Measurements from ENCODE around the gene TP53INP2.
"Not testable (repeated sequence)": the region's sequence is repeated elsewhere in the genome, so short reads cannot be mapped to it uniquely, and the experiment has no call there.

The TP53INP2 gene

GRCh38 chr20:34722560-34722959 is 18.4 kb downstream of the TP53INP2 start:
- H3K9me3 Mint-ChIP-seq, H3K27me3 Mint-ChIP-seq, H3K4me1 Mint-ChIP-seq, DNase-seq, H3K4me3 Mint-ChIP-seq, H3K27ac Mint-ChIP-seq: not testable (repeated sequence)
- CTCF ChIA-PET: interaction anchor here (0.6 kb wide), 1 partner anchor 185 kb away, joined by 3 read pairs; no protein-coding TSS in a partner anchor
- peaks cover 33% of the 10 kb centered on the region for H3K36me3 Mint-ChIP-seq

GRCh38 chr20:34724172-34724571 is 20.0 kb downstream of the TP53INP2 start:
- no peak overlapping the region for H3K4me3 Mint-ChIP-seq
- H3K27ac Mint-ChIP-seq: no peak overlapping the region
- H3K4me1 Mint-ChIP-seq: peaks cover 4% of the 10 kb centered on the region
- CTCF ChIA-PET: no interaction called here
- H3K9me3 Mint-ChIP-seq: no peaks in the 10 kb centered on the region
- no peak for DNase-seq
- H3K27me3 Mint-ChIP-seq: no peaks in the 10 kb centered on the region
- H3K36me3 Mint-ChIP-seq: peaks cover 24% of the 10 kb centered on the region

GRCh38 chr20:34729416-34729815 is 25.3 kb downstream of the TP53INP2 start:
- H3K36me3 Mint-ChIP-seq: peaks cover 32% of the 10 kb centered on the region
- CTCF ChIA-PET: interaction anchor here (0.8 to 1.5 kb wide), 5 partner anchors 8 to 417 kb away, joined by 3 to 5 read pairs (median 4); no protein-coding TSS in a partner anchor
- no peak overlapping the region for H3K27ac Mint-ChIP-seq
- DNase-seq: no peak
- no peaks in the 10 kb centered on the region for H3K4me1 Mint-ChIP-seq
- no peaks in the 10 kb centered on the region for H3K9me3 Mint-ChIP-seq
- H3K4me3 Mint-ChIP-seq: no peak overlapping the region
- no peaks in the 10 kb centered on the region for H3K27me3 Mint-ChIP-seq

GRCh38 chr20:34732523-34732922 is 28.4 kb downstream of the TP53INP2 start:
- Mint-ChIP-seq H3K36me3 (peaks cover 27% of the 10 kb centered on the region), H3K27me3 (no peaks in the 10 kb centered on the region), H3K4me3 (no peak overlapping the region), H3K27ac (no peak overlapping the region), H3K4me1 (no peaks in the 10 kb centered on the region), H3K9me3 (no peaks in the 10 kb centered on the region)
- DNase-seq: no peak
- CTCF ChIA-PET: interaction anchor here (0.9 kb wide), 1 partner anchor 37 kb away, joined by 3 read pairs; no protein-coding TSS in a partner anchor

- Mint-ChIP-seq H3K27ac (no peak overlapping the region), H3K4me1 (no peaks in the 10 kb centered on the region), H3K36me3 (peaks cover 26% of the 10 kb centered on the region), H3K27me3 (no peaks in the 10 kb centered on the region), H3K4me3 (no peak overlapping the region), H3K9me3 (no peaks in the 10 kb centered on the region)
- CTCF ChIA-PET: no interaction called here
- no peak for DNase-seq
These were observed 32.1 kb downstream of the TP53INP2 start for GRCh38 chr20:34736106-34736735.

- Mint-ChIP-seq H3K27me3 (no peaks in the 10 kb centered on the region), H3K36me3 (peaks cover 35% of the 10 kb centered on the region), H3K9me3 (no peaks in the 10 kb centered on the region), H3K4me1 (no peaks in the 10 kb centered on the region), H3K27ac (no peak overlapping the region), H3K4me3 (no peak overlapping the region)
- CTCF ChIA-PET: no interaction called here
- DNase-seq: no peak
These were observed 38.9 kb downstream of the TP53INP2 start for GRCh38 chr20:34743039-34743438.

- Mint-ChIP-seq H3K27me3 (no peaks in the 10 kb centered on the region), H3K27ac (no peak overlapping the region), H3K36me3 (peaks cover 42% of the 10 kb centered on the region), H3K4me3 (no peak overlapping the region), H3K9me3 (no peaks in the 10 kb centered on the region), H3K4me1 (no peaks in the 10 kb centered on the region)
- CTCF ChIA-PET: interaction anchor here (0.6 kb wide), 1 partner anchor 371 kb away, joined by 3 read pairs; no protein-coding TSS in a partner anchor
- DNase-seq: no peak
These were observed 40.2 kb downstream of the TP53INP2 start for GRCh38 chr20:34744340-34744739.

- Mint-ChIP-seq H3K27me3 (no peaks in the 10 kb centered on the region), H3K4me1 (no peaks in the 10 kb centered on the region), H3K36me3 (peaks cover 47% of the 10 kb centered on the region), H3K9me3 (no peaks in the 10 kb centered on the region), H3K27ac (no peak overlapping the region), H3K4me3 (no peak overlapping the region)
- CTCF ChIA-PET: no interaction called here
- no peak for DNase-seq
These were observed 40.7 kb downstream of the TP53INP2 start for GRCh38 chr20:34744847-34745246.

GRCh38 chr20:34746674-34747073 is 42.5 kb downstream of the TP53INP2 start:
- Mint-ChIP-seq H3K4me3 (no peak overlapping the region), H3K36me3 (peaks cover 47% of the 10 kb centered on the region), H3K27ac (no peak overlapping the region), H3K4me1 (no peaks in the 10 kb centered on the region), H3K27me3 (no peaks in the 10 kb centered on the region), H3K9me3 (no peaks in the 10 kb centered on the region)
- CTCF ChIA-PET: interaction anchor here (1.3 to 1.9 kb wide), 2 partner anchors 23 to 434 kb away, joined by 3 to 6 read pairs; no protein-coding TSS in a partner anchor
- DNase-seq: no peak

GRCh38 chr20:34747479-34747878 is 43.3 kb downstream of the TP53INP2 start:
- Mint-ChIP-seq H3K27me3 (no peaks in the 10 kb centered on the region), H3K27ac (no peak overlapping the region), H3K9me3 (no peaks in the 10 kb centered on the region), H3K36me3 (peaks cover 46% of the 10 kb centered on the region), H3K4me3 (no peak overlapping the region), H3K4me1 (no peaks in the 10 kb centered on the region)
- CTCF ChIA-PET: interaction anchor here (1.3 to 1.9 kb wide), 2 partner anchors 22 to 435 kb away, joined by 3 to 6 read pairs; no protein-coding TSS in a partner anchor
- DNase-seq: no peak

- Mint-ChIP-seq H3K4me1 (no peaks in the 10 kb centered on the region), H3K9me3 (no peaks in the 10 kb centered on the region), H3K27ac (no peak overlapping the region), H3K4me3 (no peak overlapping the region), H3K27me3 (no peaks in the 10 kb centered on the region), H3K36me3 (peaks cover 40% of the 10 kb centered on the region)
- CTCF ChIA-PET: no interaction called here
- DNase-seq: no peak
These were observed 44.6 kb downstream of the TP53INP2 start for GRCh38 chr20:34748709-34749108.

- H3K27me3 Mint-ChIP-seq: no peaks in the 10 kb centered on the region
- H3K27ac Mint-ChIP-seq: no peak overlapping the region
- no peaks in the 10 kb centered on the region for H3K4me1 Mint-ChIP-seq
- H3K9me3 Mint-ChIP-seq: no peaks in the 10 kb centered on the region
- CTCF ChIA-PET: no interaction called here
- DNase-seq: no peak
- peaks cover 48% of the 10 kb centered on the region for H3K36me3 Mint-ChIP-seq
- H3K4me3 Mint-ChIP-seq: no peak overlapping the region
These were observed 46.3 kb downstream of the TP53INP2 start for GRCh38 chr20:34750484-34750883.

- no peak overlapping the region for H3K27ac Mint-ChIP-seq
- peaks cover 46% of the 10 kb centered on the region for H3K36me3 Mint-ChIP-seq
- no peak for DNase-seq
- H3K27me3 Mint-ChIP-seq: no peaks in the 10 kb centered on the region
- H3K4me3 Mint-ChIP-seq: no peak overlapping the region
- H3K4me1 Mint-ChIP-seq: no peaks in the 10 kb centered on the region
- CTCF ChIA-PET: no interaction called here
- no peaks in the 10 kb centered on the region for H3K9me3 Mint-ChIP-seq
These were observed 47.3 kb downstream of the TP53INP2 start for GRCh38 chr20:34751453-34751852.

- H3K4me1 Mint-ChIP-seq: no peaks in the 10 kb centered on the region
- peaks cover 57% of the 10 kb centered on the region for H3K36me3 Mint-ChIP-seq
- no peaks in the 10 kb centered on the region for H3K27me3 Mint-ChIP-seq
- H3K9me3 Mint-ChIP-seq: no peaks in the 10 kb centered on the region
- CTCF ChIA-PET: interaction anchor here (0.7 to 0.9 kb wide), 2 partner anchors 441 to 513 kb away, joined by 3 to 4 read pairs; partner anchors contain the start of gene ASIP
- no peak for DNase-seq
- no peak overlapping the region for H3K27ac Mint-ChIP-seq
- no peak overlapping the region for H3K4me3 Mint-ChIP-seq
These were observed 49.7 kb downstream of the TP53INP2 start for GRCh38 chr20:34753706-34754461.

GRCh38 chr20:34754611-34755010 is 50.5 kb downstream of the TP53INP2 start:
- Mint-ChIP-seq H3K4me1 (no peaks in the 10 kb centered on the region), H3K27ac (no peak overlapping the region), H3K4me3 (no peak overlapping the region), H3K9me3 (no peaks in the 10 kb centered on the region), H3K27me3 (no peaks in the 10 kb centered on the region), H3K36me3 (peaks cover 54% of the 10 kb centered on the region)
- no peak for DNase-seq
- CTCF ChIA-PET: interaction anchor here (0.9 kb wide), 1 partner anchor 442 kb away, joined by 4 read pairs; no protein-coding TSS in a partner anchor

Measured in activated naive CD4-positive, alpha-beta T cell treated with anti-CD3 and anti-CD28 coated beads, Interleukin-2, amount 10 ng/mL, durations not matched to agents 7 days and 5 days (primary cell).